HCT116 (cell line): ENCODE measurements around the gene HSPB8.

Experiments
- POLR2A ChIP-seq: IDR thresholded peaks from 2 replicates; pipeline ENCODE4 v1.7.0; 2011; ENCODE audit warnings: borderline replicate concordance; ENCODE audit not compliant: insufficient read depth, insufficient read length; ENCODE audit errors: extremely low read depth
- TCF7L2 ChIP-seq: IDR thresholded peaks from 2 replicates; pipeline ENCODE4 v1.7.0; 2011; ENCODE audit warnings: borderline replicate concordance, inconsistent platforms; ENCODE audit not compliant: insufficient read depth, insufficient read length; ENCODE audit errors: extremely low read depth
- TF ChIP-seq, protein P1 (sequence below), 3 experiments: fragments of 200-600 bp in 1 of 3; sonication (generic) in 1 of 3; IDR thresholded peaks in 2 of 3; conservative IDR thresholded peaks in 1 of 3; 2 replicates each; pipeline ENCODE4 v1.5.1; 2012 to 2017; ENCODE audit warnings: low read depth in 2 of 3, low read length in 2 of 3, antibody characterized with exemption in 1 of 3, borderline replicate concordance in 1 of 3, control low read depth in 1 of 3, mild to moderate bottlenecking in 1 of 3, mixed read lengths in 1 of 3, mixed run types in 1 of 3, moderate library complexity in 1 of 3; ENCODE audit not compliant: insufficient read depth in 1 of 3

DNA sequence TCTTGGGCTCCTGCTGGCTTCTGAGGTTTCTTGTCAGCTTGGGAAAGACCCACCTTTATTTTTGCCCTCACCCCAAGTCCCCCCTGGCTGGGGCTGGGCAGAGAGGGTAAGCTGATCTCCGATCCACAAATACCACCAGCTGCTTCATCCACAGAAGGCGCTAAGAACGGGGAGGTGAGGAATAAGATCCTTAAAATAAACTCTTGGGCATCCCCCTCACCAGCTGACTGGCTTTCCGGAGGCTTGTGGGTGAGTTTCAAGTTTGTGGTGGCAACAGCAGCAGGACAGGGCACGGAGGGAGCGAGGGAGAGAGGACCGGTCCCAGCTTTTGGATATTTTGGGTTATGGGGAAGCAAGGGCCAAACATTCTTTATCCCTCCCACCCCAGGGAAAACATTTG, 20.8 kb upstream of the HSPB8 start:
- TF ChIP-seq TCF7L2 (no peak), POLR2A (no peak)
- TF ChIP-seq, protein P1, sequence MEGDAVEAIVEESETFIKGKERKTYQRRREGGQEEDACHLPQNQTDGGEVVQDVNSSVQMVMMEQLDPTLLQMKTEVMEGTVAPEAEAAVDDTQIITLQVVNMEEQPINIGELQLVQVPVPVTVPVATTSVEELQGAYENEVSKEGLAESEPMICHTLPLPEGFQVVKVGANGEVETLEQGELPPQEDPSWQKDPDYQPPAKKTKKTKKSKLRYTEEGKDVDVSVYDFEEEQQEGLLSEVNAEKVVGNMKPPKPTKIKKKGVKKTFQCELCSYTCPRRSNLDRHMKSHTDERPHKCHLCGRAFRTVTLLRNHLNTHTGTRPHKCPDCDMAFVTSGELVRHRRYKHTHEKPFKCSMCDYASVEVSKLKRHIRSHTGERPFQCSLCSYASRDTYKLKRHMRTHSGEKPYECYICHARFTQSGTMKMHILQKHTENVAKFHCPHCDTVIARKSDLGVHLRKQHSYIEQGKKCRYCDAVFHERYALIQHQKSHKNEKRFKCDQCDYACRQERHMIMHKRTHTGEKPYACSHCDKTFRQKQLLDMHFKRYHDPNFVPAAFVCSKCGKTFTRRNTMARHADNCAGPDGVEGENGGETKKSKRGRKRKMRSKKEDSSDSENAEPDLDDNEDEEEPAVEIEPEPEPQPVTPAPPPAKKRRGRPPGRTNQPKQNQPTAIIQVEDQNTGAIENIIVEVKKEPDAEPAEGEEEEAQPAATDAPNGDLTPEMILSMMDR (IDR thresholded peaks at IDR 0.05 in 2 of 3, conservative IDR thresholded peaks at IDR 0.05 in 1 of 3; ENCODE audit: borderline replicate concordance in 1 of 3, insufficient read depth in 1 of 3, low read depth in 2 of 3, low read length in 2 of 3), result no peak
